GM19238 (cell line): ENCODE measurements around the gene PRRC2A.
"Not testable (repeated sequence)": the region's sequence is repeated elsewhere in the genome, so short reads cannot be mapped to it uniquely, and the experiment has no call there.

ENCODE experiments used
- DNase-seq: peaks from one replicate; pipeline ENCODE4 v3.0.0; 2011; ENCODE audit warnings: low spot score; ENCODE audit not compliant: insufficient read length

Gene PRRC2A

DNA sequence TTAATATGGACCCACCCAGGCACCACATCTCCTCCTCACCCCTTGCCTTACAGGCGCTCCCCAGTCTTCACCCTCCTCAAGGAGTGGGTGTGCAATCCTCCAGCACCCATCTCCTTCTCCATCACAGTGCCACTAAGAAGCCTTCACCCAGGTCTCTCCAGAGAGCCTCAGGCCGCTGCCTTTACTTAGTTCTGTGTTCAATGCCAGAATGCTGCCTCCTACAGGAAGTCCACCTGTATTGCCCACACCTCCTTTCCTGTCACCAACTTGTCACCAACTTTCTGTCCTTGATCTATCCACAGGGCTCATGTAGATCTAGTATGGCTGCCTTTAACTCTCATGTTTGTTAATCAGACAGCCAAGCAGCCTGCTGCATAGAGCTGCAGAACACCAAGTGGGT, 35.0 kb upstream of the PRRC2A start:
- DNase-seq = no peak

- DNase-seq = no peak
Observed at GRCh38 chr6:31586008-31586407, 34.5 kb upstream of the PRRC2A start, which contains the start of gene LST1. Gene LST1, plus strand, starts transcription at chr6:31586277. Its CDS starts 1,023 bp downstream, at chr6:31587300.

DNA sequence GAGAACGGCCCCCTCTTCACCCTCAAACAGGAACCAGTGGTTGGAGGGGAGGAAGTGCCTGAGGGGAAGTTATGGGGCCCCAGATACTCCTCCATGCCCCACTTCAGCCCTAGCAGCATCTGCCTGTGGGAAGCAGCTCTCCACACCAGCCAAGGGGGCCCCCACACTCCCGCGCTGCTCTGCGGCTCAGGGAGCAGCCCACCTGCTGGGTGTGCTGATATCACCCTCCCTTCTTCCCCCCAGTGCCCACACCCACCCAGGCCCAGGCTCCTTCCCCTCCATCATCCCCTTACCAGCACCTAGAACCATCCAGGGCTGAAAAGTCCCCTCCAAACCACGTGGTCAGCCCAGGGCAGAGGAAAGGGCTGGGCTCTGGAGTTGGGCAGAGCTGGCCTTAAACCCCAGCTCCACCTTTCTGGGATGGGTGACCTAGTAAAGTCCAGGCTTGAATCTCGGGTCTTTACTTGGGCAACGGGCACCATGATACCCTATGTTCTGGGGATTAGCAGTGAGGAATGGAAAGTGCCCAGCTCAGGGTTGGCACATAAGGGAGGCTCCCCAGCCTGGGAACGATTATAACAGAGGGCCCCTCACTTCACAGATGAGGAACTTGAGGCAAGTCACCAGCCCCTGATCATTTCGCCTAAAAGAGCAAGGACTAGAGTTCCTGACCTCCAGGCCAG, 33.8 kb upstream of the PRRC2A start:
- no peak for DNase-seq

DNA sequence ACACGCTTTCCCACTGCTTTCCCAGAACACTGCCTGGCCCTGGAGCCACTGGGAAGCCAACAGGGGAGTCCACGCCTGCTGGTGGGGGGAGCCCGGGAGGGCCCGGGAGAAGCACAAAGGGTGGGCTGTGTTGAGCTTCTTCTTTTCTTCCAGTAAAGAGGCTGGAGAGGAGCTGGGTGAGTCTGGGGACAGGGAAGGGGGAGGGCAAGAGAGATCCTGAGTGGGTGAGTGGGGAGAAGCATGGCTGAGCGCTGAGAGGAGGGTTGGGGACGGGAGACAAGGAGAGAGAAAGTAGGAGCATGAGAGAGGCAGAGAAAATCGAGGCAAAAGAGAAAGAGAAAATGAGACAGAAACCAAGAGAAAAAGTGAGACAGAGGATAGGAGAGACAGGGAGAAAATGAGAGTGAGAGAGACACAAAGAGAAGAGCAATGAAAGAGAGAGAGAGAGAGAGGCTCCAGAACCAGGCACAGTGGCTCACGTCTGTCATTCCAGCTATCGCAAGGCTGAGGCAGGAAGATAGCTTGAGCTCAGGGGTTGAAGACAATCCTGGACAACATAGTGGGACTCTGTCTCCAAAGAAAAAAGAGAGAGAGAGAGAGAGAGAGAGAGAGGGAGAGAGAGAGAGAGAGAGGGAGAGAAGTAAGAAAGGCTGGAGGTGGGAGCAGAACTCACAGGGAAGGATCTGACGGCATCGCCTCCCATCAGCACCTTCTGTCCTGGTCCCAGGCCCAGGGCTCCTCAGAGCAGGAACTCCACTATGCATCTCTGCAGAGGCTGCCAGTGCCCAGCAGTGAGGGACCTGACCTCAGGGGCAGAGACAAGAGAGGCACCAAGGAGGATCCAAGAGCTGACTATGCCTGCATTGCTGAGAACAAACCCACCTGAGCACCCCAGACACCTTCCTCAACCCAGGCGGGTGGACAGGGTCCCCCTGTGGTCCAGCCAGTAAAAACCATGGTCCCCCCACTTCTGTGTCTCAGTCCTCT, 32.4 kb upstream of the PRRC2A start:
- DNase-seq = no peak

- no peak for DNase-seq
Observed at GRCh38 chr6:31588871-31589650, 31.5 kb upstream of the PRRC2A start.

DNA sequence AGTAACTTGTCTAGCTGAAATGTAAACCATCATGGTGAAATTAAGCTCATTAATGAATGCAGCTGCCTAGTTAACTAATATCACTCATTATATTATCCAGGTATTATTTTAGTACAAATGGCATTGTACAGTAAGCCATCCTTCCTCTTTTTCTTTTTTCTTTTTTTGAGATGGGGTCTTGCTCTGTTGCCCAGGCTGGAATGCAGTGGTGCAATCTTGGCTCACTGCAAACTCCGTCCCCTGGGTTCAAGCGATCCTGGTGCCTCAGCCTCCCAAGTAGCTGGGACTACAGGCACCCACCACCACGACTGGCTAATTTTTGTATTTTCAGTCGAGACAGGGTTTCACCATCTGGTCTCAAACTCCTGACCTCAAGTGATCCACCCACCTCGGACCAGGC, 29.8 kb upstream of the PRRC2A start:
- not testable (repeated sequence) for DNase-seq

DNA sequence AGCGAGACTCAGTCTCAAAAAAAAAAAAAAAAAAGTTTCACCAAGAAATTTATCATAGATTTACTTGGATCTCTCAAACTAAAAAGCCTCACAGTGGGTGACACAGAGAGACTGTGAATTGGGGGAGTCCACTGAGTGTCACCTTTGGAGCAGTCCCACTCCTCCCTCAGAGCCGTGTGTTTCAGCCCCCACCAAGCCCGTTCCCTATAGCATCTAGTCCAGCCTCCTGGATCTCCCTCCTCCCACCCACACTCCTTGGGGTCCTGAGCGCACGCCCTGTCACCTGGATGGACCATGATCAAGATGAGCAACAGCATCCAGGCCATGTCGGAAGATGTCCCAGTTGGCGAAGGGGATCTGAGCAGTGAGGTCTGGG, 28.1 kb upstream of the PRRC2A start:
- DNase-seq = no peak

GRCh38 chr6:31597006-31597405, 23.5 kb upstream of the PRRC2A start:
- no peak for DNase-seq

GRCh38 chr6:31607317-31607716, 13.2 kb upstream of the PRRC2A start:
- DNase-seq = no peak

DNA sequence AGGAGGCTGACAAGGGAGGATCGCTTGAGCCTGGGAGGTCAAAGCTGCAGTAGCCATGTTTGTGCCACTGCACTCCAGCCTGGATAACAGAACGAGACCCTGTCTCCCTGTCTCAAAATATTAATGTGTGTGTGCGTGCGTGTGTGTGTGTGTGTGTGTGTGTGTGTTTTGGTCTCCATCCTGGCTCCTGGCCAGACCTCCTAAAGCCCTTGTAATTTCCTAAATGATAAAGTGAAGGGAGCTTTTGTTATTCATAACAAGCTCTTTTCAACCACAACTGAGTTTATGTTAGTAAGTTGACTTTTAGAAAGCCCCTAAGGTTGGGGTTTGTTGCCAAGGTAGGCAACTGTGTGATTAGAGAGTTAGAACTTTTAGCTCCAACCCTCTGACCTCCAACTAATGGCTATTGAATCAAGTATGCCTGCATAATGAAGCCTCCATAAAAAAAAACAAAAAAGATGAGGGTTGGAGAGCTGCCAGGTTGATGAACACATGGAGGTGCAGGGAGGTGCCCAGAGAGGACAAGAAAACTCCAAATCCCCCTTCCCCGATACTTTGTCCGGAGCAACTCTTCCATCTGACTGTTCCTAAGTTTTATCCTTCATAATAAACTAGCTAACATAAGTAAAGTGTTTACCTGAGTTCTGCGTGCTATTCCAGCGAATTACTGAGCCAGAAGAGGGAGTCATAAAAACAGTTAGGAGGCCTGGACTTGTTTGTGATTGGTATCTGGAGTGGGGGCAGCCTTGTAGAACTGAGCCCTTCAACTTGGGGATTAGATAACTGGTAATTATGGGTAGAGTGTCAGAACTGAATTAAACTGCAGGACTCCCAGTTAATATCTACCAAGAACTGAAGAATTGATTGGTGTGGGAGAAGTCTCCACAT, 10.8 kb upstream of the PRRC2A start:
- no peak for DNase-seq

- DNase-seq = no peak
Observed at GRCh38 chr6:31610968-31611367, 9.5 kb upstream of the PRRC2A start.

DNA sequence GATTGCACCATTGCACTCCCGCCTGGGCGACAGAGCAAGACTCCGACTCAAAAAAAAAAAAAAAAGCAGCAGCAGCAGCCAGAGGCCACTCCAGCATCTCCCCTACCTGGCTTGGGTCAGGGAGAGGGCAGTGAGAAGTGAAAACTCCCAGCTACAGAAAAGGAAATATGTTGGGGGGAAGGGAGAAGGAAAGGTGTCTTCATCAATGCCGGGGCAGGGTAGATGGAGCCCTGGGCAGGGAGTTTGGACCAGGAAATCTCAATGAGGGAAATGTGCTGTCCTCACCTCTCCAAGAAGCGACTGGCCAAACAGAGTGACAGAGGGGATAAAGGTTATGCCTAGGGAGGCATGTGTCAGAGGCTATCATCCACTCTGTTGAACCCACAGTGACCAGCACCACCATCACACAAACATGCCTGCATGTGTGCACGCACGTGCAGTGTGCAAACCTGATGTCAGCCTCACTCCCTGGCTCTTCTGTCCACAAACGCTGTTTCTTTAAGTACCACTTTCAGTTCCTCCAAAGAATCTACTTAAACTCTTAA, 6.4 kb upstream of the PRRC2A start:
- DNase-seq = no peak

GRCh38 chr6:31614684-31615578, 5.6 kb upstream of the PRRC2A start, which contains the start of gene AIF1:
Gene AIF1, plus strand, starts transcription at chr6:31615234. Its CDS starts 96 bp downstream, at chr6:31615330.
- DNase-seq = no peak

GRCh38 chr6:31615748-31616147, 4.8 kb upstream of the PRRC2A start:
- no peak for DNase-seq

- no peak for DNase-seq
Observed at GRCh38 chr6:31617010-31617409, 3.5 kb upstream of the PRRC2A start.

DNA sequence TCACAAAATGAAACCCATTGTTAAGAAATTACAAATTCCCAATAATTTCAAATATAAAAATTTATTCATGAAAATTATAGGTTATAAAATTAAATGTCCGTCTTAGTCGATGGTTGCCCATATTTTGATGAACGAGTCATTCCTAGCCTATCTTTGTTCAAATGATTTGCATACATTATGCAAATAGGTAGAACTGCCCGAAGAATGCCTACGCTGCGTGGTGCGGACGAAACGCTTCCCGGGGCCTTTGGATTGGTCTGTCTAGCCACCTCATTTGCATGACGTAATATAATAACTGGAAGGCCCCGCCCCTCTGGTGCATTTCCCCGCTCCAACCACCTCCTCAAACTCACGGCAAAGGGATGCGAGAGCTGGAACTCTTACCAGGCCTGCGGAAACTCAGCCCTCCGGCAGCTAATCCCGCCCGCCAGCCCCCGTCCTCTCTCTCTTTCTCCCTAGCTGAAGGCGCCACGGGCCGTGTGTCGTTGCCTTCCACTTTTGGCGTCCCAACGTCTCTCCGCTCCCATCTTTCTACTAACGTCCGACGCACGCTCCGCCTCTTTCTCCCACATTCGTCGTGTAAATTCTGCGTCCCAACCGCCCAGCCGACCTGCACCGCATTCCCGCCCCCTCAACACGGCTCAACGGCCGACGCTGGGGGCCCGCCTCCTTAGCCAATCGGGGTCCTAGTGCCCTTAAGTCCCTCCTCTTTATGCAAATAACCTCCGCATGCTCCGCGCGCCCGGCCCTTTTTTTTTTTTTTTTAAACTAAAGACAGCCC, 520 bp upstream of the PRRC2A start:
- peak; percentile 86 for DNase-seq

GRCh38 chr6:31621320-31621939, 915 bp downstream of the PRRC2A start:
- DNase-seq = no peak

DNA sequence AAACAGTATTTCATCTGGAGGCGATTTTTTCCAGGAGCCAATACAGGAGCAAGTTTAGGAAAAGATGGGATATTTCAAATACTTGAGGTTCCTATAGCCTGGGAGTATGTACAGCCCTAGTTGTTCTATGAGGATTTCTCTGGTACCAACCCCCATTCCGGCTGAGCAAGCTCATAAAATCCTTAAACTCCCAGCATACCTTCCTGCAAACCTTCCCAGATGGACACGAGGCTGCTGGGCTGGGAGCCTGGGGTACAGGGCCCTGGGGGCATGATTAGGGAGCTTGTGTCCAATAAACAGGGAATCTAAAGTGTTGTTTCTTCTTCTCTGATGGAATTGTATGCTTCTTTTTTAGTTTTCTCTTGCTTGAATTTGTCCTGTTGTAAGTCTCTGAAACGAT, 1.5 kb downstream of the PRRC2A start:
- no peak for DNase-seq
